Upper lobe of left lung (tissue), 6 donors: ENCODE results near the gene SLCO3A1. TPM values are rescaled to one million over a fixed set of nuclear protein-coding genes. Genes with fewer than 3 reads are reported as not detected.

Experiments used
- ATAC-seq, 2 donors: fragments of 200-7000 bp; cut with Tn5 transposase; one replicate each; pipeline ENCODE4 v1.9.1; 2022; ENCODE audit warnings: mild to moderate bottlenecking in 2 of 2, moderate library complexity in 2 of 2; ENCODE audit not compliant: low FRiP score in 2 of 2
- DNase-seq, 2 donors: peaks; one replicate each; pipeline ENCODE4 v3.0.0-alpha.2; 2019 to 2020
- H3K27ac ChIP-seq, 4 donors: fragments of 200-600 bp; sonication (generic); one replicate each; pipeline ENCODE4 v1.5.1; 2016 to 2019
- H3K27me3 ChIP-seq, 4 donors: fragments of 200-600 bp; sonication (generic); one replicate each; pipeline ENCODE4 v1.5.1; 2017 to 2019
- H3K36me3 ChIP-seq, 4 donors: fragments of 200-600 bp; sonication (generic); one replicate each; pipeline ENCODE4 v1.5.1; 2016 to 2019
- H3K4me1 ChIP-seq, 4 donors: fragments of 200-600 bp; sonication (generic); one replicate each; pipeline ENCODE4 v1.5.1; 2018 to 2019
- H3K4me3 ChIP-seq, 4 donors: fragments of 200-600 bp; sonication (generic); one replicate each; pipeline ENCODE4 v1.5.1; 2017 to 2019; ENCODE audit warnings: mild to moderate bottlenecking in 2 of 4, moderate library complexity in 1 of 4
- H3K9me3 ChIP-seq, 4 donors: fragments of 200-600 bp; sonication (generic); one replicate each; pipeline ENCODE4 v1.5.1; 2018 to 2019
- CTCF ChIP-seq, 6 experiments: fragments of 450-650 bp in 4 of 6; fragments of 200-600 bp in 2 of 6; sonication (generic) in 2 of 6; IDR thresholded peaks; one replicate each; pipeline ENCODE4 v1.5.1; 2016 to 2019; ENCODE audit warnings: antibody characterized with exemption in 6 of 6
- EP300 ChIP-seq, 4 donors: sonication (generic); formaldehyde crosslinking; IDR thresholded peaks; one replicate each; pipeline ENCODE4 v1.5.1; 2017; ENCODE audit warnings: antibody characterized with exemption in 4 of 4, control low read depth in 2 of 4
- POLR2A ChIP-seq, 4 donors: fragments of 450-650 bp; IDR thresholded peaks; one replicate each; pipeline ENCODE4 v1.5.1; 2016 to 2017; ENCODE audit warnings: antibody characterized with exemption in 4 of 4, mild to moderate bottlenecking in 2 of 4
- POLR2AphosphoS5 ChIP-seq, 2 donors: sonication (generic); formaldehyde crosslinking; IDR thresholded peaks; one replicate each; pipeline ENCODE4 v1.5.1; 2017; ENCODE audit warnings: antibody characterized with exemption in 2 of 2
- WGBS, 2 donors: methylation state at CpG; one replicate each; pipeline ENCODE4 v1.1.5; 2017 to 2018; 5-methylcytosine and 5-hydroxymethylcytosine counted together
- total RNA-seq, 6 donors: library from RNA; depleted of rRNA in 4 of 6; stranded (reverse); fragments of >200 nt in 4 of 6; gene quantifications; one replicate each; pipeline versions ENCODE4 v1.1.0 to v1.2.1, GENCODE V29; 2016 to 2021
- donor health status: DM: no; HTN: no; CAD: no; lungs with moderate emphysema.
- donor health status: DM: no; HTN: yes; CAD: no; lungs with severe emphysema.

The SLCO3A1 gene
- total RNA-seq, 6 donors from 2014 or later, result 29.3 to 56.6 (median 46.7) TPM

- 80 to 90% methylated on average over 2 of the region's 2 CpGs for WGBS, 2 donors
- Histone ChIP-seq H3K27ac (no peak overlapping the region), H3K4me1 (no peaks in the 10 kb centered on the region), H3K27me3 (no peaks in the 10 kb centered on the region), H3K9me3 (no peaks in the 10 kb centered on the region), H3K36me3 (peaks cover 0 to 41% (median 24%) of the 10 kb centered on the region in 4 donors), H3K4me3 (no peak overlapping the region)
- DNase-seq (no peak), ATAC-seq (no peak)
- no peak for TF ChIP-seq CTCF (IDR thresholded peaks at IDR 0.05)
- TF ChIP-seq POLR2A (IDR thresholded peaks at IDR 0.05), result no peak
- TF ChIP-seq POLR2AphosphoS5 (IDR thresholded peaks at IDR 0.05), result no peak
- no peak for TF ChIP-seq EP300 (IDR thresholded peaks at IDR 0.05)
Measured at GRCh38 chr15:92159481-92159880, 306.0 kb downstream of the SLCO3A1 start.

- TF ChIP-seq EP300 (IDR thresholded peaks at IDR 0.05) (no peak), CTCF (IDR thresholded peaks at IDR 0.05) (no peak), POLR2AphosphoS5 (IDR thresholded peaks at IDR 0.05) (no peak), POLR2A (IDR thresholded peaks at IDR 0.05) (no peak)
- Histone ChIP-seq H3K27me3 (no peaks in the 10 kb centered on the region), H3K36me3 (peaks cover 0 to 48% (median 26%) of the 10 kb centered on the region in 4 donors), H3K4me1 (no peaks in the 10 kb centered on the region), H3K27ac (no peak overlapping the region), H3K4me3 (no peak overlapping the region), H3K9me3 (no peaks in the 10 kb centered on the region)
- DNase-seq (no peak), ATAC-seq (no peak)
- WGBS, 2 donors, result 72 to 83% methylated on average over 15 of the region's 15 CpGs
Measured at GRCh38 chr15:92159906-92160841, 306.7 kb downstream of the SLCO3A1 start.

GRCh38 chr15:92161039-92161670 is 307.6 kb downstream of the SLCO3A1 start:
- Histone ChIP-seq H3K9me3 (no peaks in the 10 kb centered on the region), H3K36me3 (peaks cover 0 to 56% (median 22%) of the 10 kb centered on the region in 4 donors), H3K4me1 (no peaks in the 10 kb centered on the region), H3K27ac (no peak overlapping the region), H3K4me3 (no peak overlapping the region), H3K27me3 (no peaks in the 10 kb centered on the region)
- DNase-seq, result no peak
- WGBS, 2 donors, result 90 to 94% methylated on average over 6 of the region's 6 CpGs
- TF ChIP-seq CTCF (IDR thresholded peaks at IDR 0.05) (no peak), POLR2AphosphoS5 (IDR thresholded peaks at IDR 0.05) (no peak), POLR2A (IDR thresholded peaks at IDR 0.05) (no peak), EP300 (IDR thresholded peaks at IDR 0.05) (no peak)
- ATAC-seq, result no peak

- no peak overlapping the region for H3K27ac ChIP-seq
- ATAC-seq (no peak), DNase-seq (no peak)
- TF ChIP-seq CTCF (IDR thresholded peaks at IDR 0.05) (no peak), POLR2A (IDR thresholded peaks at IDR 0.05) (no peak), POLR2AphosphoS5 (IDR thresholded peaks at IDR 0.05) (no peak), EP300 (IDR thresholded peaks at IDR 0.05) (no peak)
- H3K36me3 ChIP-seq, result peaks cover 0 to 53% (median 24%) of the 10 kb centered on the region in 4 donors
- 91 to 96% methylated on average over 17 of the region's 17 CpGs for WGBS, 2 donors
- no peaks in the 10 kb centered on the region for H3K9me3 ChIP-seq
- H3K4me3 ChIP-seq, result no peak overlapping the region
- H3K27me3 ChIP-seq, result no peaks in the 10 kb centered on the region
- no peaks in the 10 kb centered on the region for H3K4me1 ChIP-seq
Measured at GRCh38 chr15:92162657-92163056, 309.1 kb downstream of the SLCO3A1 start.
